T-helper 2 cell treated with Interferon-gamma antibody and Interleukin-4, amounts not matched to agents 5 μg/mL and 100 μg/mL, for 36 hours (primary cell): ENCODE measurements around the gene PRSS27.
"Not testable (repeated sequence)": the region's sequence is repeated elsewhere in the genome, so short reads cannot be mapped to it uniquely, and the experiment has no call there.

Experiments used
- DNase-seq: peaks from one replicate; pipeline ENCODE4 v3.0.0; 2021; ENCODE audit warnings: low spot score
- H3K27ac Mint-ChIP-seq: one replicate; pipeline ENCODE4 v1.8.0; 2021; ENCODE audit warnings: mild to moderate bottlenecking, mixed read lengths
- H3K27me3 Mint-ChIP-seq: one replicate; pipeline ENCODE4 v1.8.0; 2021; ENCODE audit warnings: low read depth, mixed read lengths
- H3K36me3 Mint-ChIP-seq: one replicate; pipeline ENCODE4 v1.8.0; 2021; ENCODE audit warnings: low read depth, mixed read lengths
- H3K4me1 Mint-ChIP-seq: one replicate; pipeline ENCODE4 v1.8.0; 2021; ENCODE audit warnings: low read depth, mixed read lengths
- H3K4me3 Mint-ChIP-seq: one replicate; pipeline ENCODE4 v1.8.0; 2022; ENCODE audit warnings: mild to moderate bottlenecking, moderate library complexity, mixed read lengths
- H3K9me3 Mint-ChIP-seq: one replicate; pipeline ENCODE4 v1.8.0; 2021; ENCODE audit warnings: mixed read lengths

The PRSS27 gene

DNA sequence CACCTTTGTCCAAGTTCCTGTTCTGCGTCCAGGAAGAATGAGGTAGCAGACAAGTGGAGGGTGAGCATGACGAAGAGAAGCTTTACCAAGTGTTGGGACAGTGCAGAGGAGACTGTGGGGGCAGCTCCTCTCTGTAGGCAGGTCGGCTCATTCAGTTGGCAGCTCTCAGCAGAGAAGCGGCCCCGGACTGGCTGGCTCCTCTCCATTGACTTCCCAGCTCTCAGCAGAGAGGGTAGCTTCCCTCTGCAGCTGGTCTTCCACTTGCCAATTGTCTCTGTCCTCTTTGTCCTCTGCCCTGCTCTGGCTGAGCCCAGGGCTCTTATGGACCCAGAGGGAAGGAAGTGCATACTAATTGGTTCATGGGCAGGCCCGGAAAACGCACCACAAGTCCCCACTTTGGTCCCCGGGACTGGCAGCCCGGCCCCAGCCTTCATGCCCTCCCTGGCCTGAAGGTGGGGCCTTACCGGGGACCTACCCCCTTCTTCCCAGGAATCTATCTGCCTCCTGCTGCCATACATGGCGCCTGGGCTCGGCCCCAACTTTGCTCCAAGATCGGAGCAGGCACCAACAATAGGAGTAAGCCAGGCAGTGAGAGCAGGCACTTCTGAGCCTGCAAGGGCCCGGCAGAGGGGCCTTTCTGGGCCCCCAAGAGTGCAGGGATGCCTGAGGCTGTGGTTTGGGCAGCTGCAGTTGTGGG, 27.6 kb downstream of the PRSS27 start:
- no peaks in the 10 kb centered on the region for H3K9me3 Mint-ChIP-seq
- H3K36me3 Mint-ChIP-seq = peaks cover 5% of the 10 kb centered on the region
- H3K4me1 Mint-ChIP-seq = peaks cover 5% of the 10 kb centered on the region
- no peak for DNase-seq
- no peaks in the 10 kb centered on the region for H3K27me3 Mint-ChIP-seq
- no peak overlapping the region for H3K4me3 Mint-ChIP-seq
- no peak overlapping the region for H3K27ac Mint-ChIP-seq

DNA sequence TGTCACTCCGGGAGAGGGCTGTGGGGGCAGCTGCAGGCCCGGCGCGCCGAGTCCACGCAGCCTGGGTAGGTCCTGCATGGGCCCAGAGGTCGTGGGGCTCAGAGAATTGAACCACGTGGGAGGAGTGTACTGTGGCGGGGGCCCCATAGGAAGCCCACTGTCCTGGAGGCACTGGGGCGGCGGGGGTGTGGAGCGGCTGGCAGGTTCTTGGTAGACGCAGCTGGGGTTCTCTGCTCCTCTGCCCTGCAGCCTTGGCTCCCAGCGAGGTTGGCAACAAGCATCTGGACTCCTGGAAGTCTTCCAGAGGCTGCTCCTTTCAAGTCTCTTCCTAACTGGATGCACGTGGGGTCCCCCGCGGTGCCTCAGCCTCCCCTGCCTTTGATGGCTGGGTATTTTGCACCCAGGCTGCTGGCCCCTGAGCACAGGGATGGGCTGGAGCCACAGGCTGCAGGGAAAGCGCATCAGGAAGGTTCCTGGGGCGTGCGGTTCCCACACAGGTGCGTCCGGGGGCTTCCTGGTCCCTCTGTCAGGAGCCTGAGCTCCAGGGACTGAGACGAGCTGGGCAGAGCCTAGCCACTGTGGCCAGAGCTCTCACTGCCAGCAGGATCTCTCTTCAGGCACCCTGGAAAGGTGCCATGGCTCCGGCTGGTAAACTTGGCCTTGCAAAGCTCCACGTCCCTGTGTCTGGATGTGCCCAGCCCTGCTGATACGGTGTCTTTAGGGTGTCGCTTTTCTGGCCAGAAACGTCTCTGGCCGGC, 28.4 kb downstream of the PRSS27 start:
- H3K4me1 Mint-ChIP-seq = peaks cover 12% of the 10 kb centered on the region
- no peaks in the 10 kb centered on the region for H3K9me3 Mint-ChIP-seq
- no peak overlapping the region for H3K4me3 Mint-ChIP-seq
- DNase-seq = no peak
- H3K36me3 Mint-ChIP-seq = peaks cover 5% of the 10 kb centered on the region
- no peak overlapping the region for H3K27ac Mint-ChIP-seq
- no peaks in the 10 kb centered on the region for H3K27me3 Mint-ChIP-seq

DNA sequence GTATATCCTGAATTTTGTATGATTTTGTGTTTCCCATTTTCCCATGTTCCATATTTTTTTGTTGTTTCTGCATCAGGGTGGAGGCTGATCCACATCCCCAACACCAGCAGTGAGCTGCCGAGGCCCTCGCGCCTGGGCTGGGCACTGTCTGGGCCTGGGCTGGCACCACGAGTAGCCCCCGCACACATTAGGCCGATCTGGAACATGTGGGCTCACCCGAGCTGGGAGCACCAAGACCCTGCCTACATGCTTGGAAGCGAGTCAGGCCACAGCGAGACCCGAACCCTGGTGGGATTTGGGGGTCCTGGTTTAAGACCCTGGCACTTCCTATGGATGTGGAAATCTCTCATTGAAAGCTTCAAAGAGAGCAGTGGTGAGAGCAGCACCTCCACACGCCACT, 29.2 kb downstream of the PRSS27 start:
- H3K4me3 Mint-ChIP-seq = no peak overlapping the region
- no peaks in the 10 kb centered on the region for H3K27me3 Mint-ChIP-seq
- no peaks in the 10 kb centered on the region for H3K9me3 Mint-ChIP-seq
- H3K4me1 Mint-ChIP-seq = peaks cover 13% of the 10 kb centered on the region
- H3K27ac Mint-ChIP-seq = no peak overlapping the region
- DNase-seq = no peak
- H3K36me3 Mint-ChIP-seq = peaks cover 5% of the 10 kb centered on the region

DNA sequence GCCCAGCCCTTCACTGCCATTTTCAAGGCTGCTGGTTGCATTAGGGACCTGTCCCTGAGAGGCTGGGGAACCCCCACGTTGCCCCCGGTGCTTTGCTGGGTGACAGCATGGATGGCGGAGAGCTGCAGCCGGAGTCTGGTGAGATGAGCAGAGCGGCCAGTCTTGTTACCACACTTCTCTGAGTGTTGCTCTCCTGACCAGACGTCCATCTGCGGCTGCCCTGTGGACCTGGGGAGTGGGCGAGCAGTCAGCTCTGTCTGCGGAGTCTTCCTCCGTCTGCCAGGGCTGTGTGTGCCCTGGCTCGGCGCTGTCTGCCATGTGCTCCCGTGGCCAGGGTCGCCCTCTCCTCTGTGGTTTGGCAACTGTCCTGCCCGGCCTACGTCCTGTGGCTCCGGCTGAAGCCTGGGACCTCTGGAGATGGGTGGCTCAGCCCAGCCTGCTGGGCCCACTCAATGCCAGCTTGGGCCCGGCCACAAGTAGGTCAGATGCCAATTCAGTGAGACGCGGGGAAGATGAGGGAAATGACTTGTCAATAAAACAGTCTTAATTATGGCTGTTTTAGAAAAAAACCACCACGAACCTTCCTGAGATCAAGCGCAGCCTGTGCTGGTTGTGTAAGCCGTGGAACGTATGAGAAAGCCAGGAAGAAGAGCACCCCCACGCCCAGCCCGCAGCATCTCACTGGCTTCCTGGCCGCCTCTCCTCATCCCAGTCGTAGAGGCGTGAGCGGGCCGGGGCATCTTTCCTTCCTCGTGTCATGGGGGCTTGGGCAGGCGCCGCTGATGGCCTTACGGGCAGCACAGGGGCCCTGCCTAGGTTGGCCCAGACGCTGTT, 29.8 kb downstream of the PRSS27 start:
- Mint-ChIP-seq H3K36me3 (peaks cover 5% of the 10 kb centered on the region), H3K27ac (no peak overlapping the region), H3K4me1 (peaks cover 15% of the 10 kb centered on the region), H3K27me3 (no peaks in the 10 kb centered on the region), H3K9me3 (no peaks in the 10 kb centered on the region), H3K4me3 (no peak overlapping the region)
- no peak for DNase-seq

DNA sequence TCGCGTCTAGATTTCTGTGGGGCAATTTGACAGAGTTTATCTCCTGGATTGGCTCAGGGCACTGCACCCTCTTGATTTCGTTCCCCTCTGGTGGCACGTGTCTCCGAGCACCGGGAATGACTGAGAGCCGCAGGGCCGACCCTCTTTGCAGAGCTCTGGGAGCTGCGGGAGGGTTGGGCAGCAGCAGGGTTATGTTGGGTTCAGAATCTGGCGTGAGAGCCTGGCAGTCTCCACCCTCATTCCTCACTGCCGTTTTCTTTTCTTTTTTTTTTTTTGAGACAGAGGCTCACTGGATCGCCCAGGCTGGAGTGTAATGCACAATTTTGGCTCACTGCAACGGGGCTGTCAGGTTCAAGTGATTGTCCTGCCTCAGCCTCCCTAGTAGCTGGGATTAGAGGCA, 30.6 kb downstream of the PRSS27 start:
- H3K36me3 Mint-ChIP-seq, DNase-seq, H3K9me3 Mint-ChIP-seq, H3K27ac Mint-ChIP-seq, H3K27me3 Mint-ChIP-seq, H3K4me3 Mint-ChIP-seq: not testable (repeated sequence)
- peaks cover 17% of the 10 kb centered on the region for H3K4me1 Mint-ChIP-seq

DNA sequence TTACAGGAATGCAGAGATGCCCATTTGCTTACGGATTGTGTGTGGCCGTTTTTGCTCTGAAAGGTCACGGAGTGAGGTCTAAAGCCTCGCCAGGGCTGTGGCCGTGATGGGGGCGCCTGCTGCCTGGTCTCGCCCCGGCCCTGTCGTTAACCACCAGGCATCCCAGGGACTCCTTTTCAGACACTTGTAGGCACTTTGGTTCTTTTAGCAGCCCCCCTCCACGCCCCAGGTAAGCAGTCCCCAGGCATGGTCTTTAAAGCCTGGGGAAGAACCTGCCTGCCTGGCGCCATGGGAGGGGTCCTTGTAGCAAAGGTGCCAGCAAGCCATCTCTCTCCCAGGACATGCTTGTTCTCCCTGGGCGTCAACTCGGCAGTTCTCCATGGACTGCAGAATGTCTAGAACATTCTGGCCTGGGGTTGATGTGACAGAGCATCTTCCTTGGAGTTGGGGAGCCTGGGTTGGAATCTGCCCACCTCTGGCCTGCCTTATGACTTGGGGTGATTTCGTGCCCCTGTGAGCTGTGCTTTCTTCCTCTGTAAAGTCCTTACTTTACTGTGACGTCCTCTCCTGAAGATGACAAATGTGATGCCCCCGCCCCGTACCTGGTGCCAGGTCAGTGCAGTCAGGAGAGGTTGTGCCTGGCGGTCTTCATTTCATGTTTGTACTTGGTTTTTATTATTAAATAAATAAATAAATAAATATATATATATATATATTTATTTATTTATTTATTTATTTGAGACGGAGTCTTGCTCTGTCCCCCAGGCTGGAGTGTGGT, 32.3 kb downstream of the PRSS27 start:
- no peak for DNase-seq
- peak overlapping the region; percentile 86 for H3K27ac Mint-ChIP-seq
- H3K36me3 Mint-ChIP-seq = peaks cover 7% of the 10 kb centered on the region
- H3K27me3 Mint-ChIP-seq = no peaks in the 10 kb centered on the region
- H3K4me3 Mint-ChIP-seq = peak overlapping the region; percentile 84
- peaks cover 17% of the 10 kb centered on the region for H3K4me1 Mint-ChIP-seq
- H3K9me3 Mint-ChIP-seq = no peaks in the 10 kb centered on the region

DNA sequence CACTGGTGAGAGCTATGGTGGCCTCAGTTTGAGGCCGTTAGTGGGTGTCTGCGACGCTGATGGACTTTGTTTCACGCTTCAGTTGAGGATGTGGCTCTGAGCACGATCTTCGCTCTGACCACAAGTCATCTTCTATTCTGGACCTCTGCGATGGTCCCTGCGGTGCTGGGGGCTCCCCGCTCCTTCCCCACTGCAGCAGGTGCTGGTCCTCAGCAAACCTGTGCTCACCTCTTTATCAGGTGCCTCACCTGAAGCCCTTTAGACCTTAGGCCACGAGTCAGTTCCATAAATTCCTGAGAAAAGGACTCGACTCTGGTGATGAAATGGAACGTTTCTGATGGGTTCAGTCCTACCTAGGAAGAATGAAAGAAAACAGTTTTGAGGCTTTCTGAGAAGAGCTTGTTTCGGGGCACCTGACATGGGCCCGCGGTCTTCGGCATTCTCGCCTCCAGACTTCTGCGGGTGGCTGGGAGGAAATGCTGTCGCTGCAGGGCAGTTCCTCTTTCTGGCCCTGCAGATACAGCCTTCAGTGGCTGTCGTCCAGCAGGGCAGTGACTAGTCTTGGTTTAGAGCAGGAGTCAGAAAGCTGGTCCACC, 33.0 kb downstream of the PRSS27 start:
- peaks cover 20% of the 10 kb centered on the region for H3K4me1 Mint-ChIP-seq
- H3K9me3 Mint-ChIP-seq = no peaks in the 10 kb centered on the region
- DNase-seq = peak; percentile 44
- H3K27ac Mint-ChIP-seq = peak overlapping the region; percentile 86
- peaks cover 10% of the 10 kb centered on the region for H3K36me3 Mint-ChIP-seq
- H3K27me3 Mint-ChIP-seq = no peaks in the 10 kb centered on the region
- H3K4me3 Mint-ChIP-seq = peak overlapping the region; percentile 84

DNA sequence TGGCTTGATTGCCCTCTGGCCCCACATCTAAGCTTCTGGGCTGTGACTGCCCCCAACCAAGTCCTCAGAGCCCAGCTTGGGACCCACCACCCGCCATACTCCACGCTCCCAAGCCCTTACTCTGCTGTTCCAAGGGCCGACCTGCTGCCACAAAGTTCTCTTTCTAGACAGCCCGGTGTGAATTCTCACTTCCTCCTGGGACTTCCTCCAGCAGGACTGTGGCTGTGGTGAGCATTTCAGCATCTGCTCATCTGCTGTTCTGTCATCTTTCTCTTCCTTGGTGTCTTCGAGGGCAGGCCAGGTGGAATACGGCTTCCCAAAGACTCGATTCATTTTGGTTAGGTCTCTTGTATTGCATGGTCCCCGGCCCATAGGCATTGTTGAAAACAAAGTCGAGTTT, 33.9 kb downstream of the PRSS27 start:
- not testable (repeated sequence) for DNase-seq, H3K27ac Mint-ChIP-seq, H3K9me3 Mint-ChIP-seq, H3K27me3 Mint-ChIP-seq, H3K36me3 Mint-ChIP-seq, H3K4me3 Mint-ChIP-seq
- peaks cover 21% of the 10 kb centered on the region for H3K4me1 Mint-ChIP-seq

DNA sequence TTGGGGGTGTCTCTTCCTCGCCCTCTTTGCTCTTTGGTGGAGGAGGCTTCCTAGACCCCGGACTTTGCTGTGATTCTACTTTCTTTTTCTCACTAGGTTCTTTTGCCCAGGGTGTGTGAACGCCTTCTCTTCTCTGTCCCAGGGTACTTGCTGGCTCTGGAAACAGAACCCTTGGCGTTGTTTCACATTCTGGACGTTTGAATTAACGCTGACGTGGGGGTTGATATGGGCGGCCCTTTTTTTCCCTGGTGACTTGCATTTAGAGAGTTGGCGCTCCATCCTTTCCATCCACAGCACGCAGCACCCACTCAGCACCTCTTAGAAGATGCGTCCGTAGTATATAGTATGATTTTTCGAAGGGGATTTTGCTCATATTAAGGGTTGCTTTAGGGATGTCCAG, 37.0 kb downstream of the PRSS27 start:
- not testable (repeated sequence) for DNase-seq, H3K9me3 Mint-ChIP-seq, H3K27me3 Mint-ChIP-seq
- H3K4me3 Mint-ChIP-seq = peak overlapping the region; percentile 89
- H3K36me3 Mint-ChIP-seq = peaks cover 11% of the 10 kb centered on the region
- peak overlapping the region; percentile 85 for H3K27ac Mint-ChIP-seq
- H3K4me1 Mint-ChIP-seq = peaks cover 22% of the 10 kb centered on the region

DNA sequence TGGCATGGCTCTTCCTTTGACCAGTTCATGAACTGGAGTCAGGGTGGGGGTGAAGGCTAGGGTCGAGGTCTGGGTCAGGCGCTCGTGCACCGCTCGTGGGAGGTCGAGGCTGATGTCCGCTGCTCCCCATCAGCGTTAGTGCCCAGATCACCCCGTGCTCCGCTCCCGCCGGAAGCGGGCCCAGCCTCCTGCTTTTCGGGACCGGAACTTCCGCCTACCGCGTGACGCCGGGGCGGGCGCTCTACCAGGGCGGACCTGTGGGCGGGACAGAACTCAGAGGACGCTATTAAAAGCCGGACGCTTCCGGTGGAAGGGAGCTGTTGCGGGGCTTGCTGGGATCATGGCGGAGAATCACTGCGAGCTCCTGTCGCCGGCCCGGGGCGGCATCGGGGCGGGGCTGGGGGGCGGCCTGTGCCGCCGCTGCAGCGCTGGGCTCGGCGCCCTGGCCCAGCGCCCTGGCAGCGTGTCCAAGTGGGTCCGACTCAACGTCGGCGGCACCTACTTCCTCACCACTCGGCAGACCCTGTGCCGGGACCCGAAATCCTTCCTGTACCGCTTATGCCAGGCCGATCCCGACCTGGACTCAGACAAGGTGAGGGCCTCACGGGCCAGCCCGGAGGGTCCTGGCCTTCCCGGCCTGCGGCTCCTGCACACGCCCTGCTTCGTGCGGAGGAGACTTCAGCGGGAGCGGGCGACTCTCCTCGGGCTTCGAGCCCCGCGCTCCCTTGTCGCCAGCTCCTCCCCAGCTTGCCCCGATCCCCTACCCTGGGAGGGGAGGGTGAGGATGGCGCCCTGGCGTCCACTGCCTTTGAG, 37.6 kb downstream of the PRSS27 start, which contains the start of gene KCTD5:
Gene KCTD5, plus strand, starts transcription at position 315 of the 813 bp plus-strand sequence. Its CDS starts 26 bp downstream, at position 341.
- no peaks in the 10 kb centered on the region for H3K9me3 Mint-ChIP-seq
- H3K27ac Mint-ChIP-seq = peak within 1 kb of the TSS; percentile 97
- peak within 1 kb of the TSS; percentile 100 for H3K4me3 Mint-ChIP-seq
- H3K27me3 Mint-ChIP-seq = no peaks in the 10 kb centered on the region
- peaks cover 11% of the 10 kb centered on the region for H3K36me3 Mint-ChIP-seq
- peaks cover 18% of the 10 kb centered on the region for H3K4me1 Mint-ChIP-seq
- DNase-seq = peak; percentile 97

DNA sequence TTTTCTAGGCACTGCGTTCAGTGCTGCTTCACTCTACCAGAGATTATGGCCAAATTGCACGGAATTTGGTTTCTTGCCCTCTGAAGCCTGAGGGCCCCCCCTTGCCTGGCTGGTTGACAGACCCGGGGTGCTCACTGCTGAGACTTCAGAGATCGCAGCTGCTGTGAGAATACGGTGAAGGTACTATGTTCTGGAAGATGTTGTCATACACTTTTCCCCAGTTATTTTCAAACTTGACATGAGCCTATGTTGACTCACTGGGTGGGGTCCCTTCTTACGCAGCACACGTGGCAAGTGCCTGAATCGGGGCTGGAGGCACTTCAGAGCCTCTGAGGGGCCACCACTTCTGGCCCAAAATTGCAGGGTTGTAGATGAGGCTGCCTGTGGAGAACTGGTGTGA, 39.7 kb downstream of the PRSS27 start:
- not testable (repeated sequence) for H3K27ac Mint-ChIP-seq, DNase-seq, H3K27me3 Mint-ChIP-seq, H3K4me3 Mint-ChIP-seq, H3K9me3 Mint-ChIP-seq
- Mint-ChIP-seq H3K4me1 (peaks cover 11% of the 10 kb centered on the region), H3K36me3 (peaks cover 11% of the 10 kb centered on the region)

DNA sequence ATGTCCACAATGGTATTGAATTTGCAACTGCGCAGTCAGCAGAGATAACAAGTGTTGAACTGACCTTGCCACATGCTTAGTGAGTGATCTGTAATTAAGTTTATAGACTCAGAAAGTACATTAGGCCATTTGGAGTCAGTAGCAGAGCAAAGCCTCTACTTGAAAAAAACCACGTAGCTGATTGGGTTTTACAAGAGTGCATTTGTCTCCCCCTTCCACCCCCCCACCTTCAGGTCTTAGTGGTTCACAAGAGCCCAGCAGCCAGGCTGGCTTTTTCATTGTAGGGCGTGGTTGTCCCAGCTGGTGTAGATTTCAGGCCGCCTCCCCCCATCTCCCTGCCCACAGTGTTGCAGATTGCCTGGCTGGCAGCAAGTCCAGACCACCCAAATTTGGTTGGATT, 40.1 kb downstream of the PRSS27 start:
- not testable (repeated sequence) for H3K9me3 Mint-ChIP-seq, H3K27ac Mint-ChIP-seq, H3K27me3 Mint-ChIP-seq, DNase-seq, H3K4me3 Mint-ChIP-seq
- Mint-ChIP-seq H3K4me1 (peaks cover 11% of the 10 kb centered on the region), H3K36me3 (peaks cover 11% of the 10 kb centered on the region)
